Measurements from ENCODE around the gene CHPT1. TPM values are rescaled to one million over a fixed set of nuclear protein-coding genes. Genes with fewer than 3 reads are reported as not detected.

CHPT1 gene
- polyA plus RNA-seq, 1 of the 3 experiments (the other 2 are of a cell fraction) = 12.0 TPM

- TF ChIP-seq IRF3 (IDR thresholded peaks at IDR 0.05; ENCODE audit: low read depth, low read length) (no peak), POLR2AphosphoS5 (IDR thresholded peaks at IDR 0.05; ENCODE audit: low read depth, low read length) (no peak), MAX (IDR thresholded peaks at IDR 0.05; ENCODE audit: low read depth) (no peak), EZH2phosphoT487 (IDR thresholded peaks at IDR 0.05; ENCODE audit: borderline replicate concordance, low read depth) (no peak), RCOR1 (IDR thresholded peaks at IDR 0.05; ENCODE audit: low read length) (no peak), SIN3A (IDR thresholded peaks at IDR 0.05; ENCODE audit: borderline replicate concordance, low read depth, low read length) (no peak)
- TF ChIP-seq, protein P1, sequence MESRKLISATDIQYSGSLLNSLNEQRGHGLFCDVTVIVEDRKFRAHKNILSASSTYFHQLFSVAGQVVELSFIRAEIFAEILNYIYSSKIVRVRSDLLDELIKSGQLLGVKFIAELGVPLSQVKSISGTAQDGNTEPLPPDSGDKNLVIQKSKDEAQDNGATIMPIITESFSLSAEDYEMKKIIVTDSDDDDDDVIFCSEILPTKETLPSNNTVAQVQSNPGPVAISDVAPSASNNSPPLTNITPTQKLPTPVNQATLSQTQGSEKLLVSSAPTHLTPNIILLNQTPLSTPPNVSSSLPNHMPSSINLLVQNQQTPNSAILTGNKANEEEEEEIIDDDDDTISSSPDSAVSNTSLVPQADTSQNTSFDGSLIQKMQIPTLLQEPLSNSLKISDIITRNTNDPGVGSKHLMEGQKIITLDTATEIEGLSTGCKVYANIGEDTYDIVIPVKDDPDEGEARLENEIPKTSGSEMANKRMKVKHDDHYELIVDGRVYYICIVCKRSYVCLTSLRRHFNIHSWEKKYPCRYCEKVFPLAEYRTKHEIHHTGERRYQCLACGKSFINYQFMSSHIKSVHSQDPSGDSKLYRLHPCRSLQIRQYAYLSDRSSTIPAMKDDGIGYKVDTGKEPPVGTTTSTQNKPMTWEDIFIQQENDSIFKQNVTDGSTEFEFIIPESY (IDR thresholded peaks at IDR 0.05; ENCODE audit: borderline replicate concordance, low read depth) = no peak
- TF ChIP-seq, protein P2, sequence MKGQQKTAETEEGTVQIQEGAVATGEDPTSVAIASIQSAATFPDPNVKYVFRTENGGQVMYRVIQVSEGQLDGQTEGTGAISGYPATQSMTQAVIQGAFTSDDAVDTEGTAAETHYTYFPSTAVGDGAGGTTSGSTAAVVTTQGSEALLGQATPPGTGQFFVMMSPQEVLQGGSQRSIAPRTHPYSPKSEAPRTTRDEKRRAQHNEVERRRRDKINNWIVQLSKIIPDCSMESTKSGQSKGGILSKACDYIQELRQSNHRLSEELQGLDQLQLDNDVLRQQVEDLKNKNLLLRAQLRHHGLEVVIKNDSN (IDR thresholded peaks at IDR 0.05; ENCODE audit: borderline replicate concordance, low read depth) = no peak
- TF ChIP-seq, protein P3, sequence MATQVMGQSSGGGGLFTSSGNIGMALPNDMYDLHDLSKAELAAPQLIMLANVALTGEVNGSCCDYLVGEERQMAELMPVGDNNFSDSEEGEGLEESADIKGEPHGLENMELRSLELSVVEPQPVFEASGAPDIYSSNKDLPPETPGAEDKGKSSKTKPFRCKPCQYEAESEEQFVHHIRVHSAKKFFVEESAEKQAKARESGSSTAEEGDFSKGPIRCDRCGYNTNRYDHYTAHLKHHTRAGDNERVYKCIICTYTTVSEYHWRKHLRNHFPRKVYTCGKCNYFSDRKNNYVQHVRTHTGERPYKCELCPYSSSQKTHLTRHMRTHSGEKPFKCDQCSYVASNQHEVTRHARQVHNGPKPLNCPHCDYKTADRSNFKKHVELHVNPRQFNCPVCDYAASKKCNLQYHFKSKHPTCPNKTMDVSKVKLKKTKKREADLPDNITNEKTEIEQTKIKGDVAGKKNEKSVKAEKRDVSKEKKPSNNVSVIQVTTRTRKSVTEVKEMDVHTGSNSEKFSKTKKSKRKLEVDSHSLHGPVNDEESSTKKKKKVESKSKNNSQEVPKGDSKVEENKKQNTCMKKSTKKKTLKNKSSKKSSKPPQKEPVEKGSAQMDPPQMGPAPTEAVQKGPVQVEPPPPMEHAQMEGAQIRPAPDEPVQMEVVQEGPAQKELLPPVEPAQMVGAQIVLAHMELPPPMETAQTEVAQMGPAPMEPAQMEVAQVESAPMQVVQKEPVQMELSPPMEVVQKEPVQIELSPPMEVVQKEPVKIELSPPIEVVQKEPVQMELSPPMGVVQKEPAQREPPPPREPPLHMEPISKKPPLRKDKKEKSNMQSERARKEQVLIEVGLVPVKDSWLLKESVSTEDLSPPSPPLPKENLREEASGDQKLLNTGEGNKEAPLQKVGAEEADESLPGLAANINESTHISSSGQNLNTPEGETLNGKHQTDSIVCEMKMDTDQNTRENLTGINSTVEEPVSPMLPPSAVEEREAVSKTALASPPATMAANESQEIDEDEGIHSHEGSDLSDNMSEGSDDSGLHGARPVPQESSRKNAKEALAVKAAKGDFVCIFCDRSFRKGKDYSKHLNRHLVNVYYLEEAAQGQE (IDR thresholded peaks at IDR 0.05; ENCODE audit: low read depth, low read length) = no peak
- H3K9ac ChIP-seq = no peak overlapping the region
- H3K4me2 ChIP-seq = no peak overlapping the region
- no peaks in the 10 kb centered on the region for H3K27me3 ChIP-seq (ENCODE audit: insufficient read depth)
- H3K79me2 ChIP-seq (ENCODE audit: insufficient read depth) = no peaks in the 10 kb centered on the region
- no peak overlapping the region for H3K27ac ChIP-seq (ENCODE audit: low read depth in 2 of 2, low read length in 1 of 2)
- ChIA-PET CTCF (no interaction called here), POLR2A (no interaction called here)
- H4K20me1 ChIP-seq (ENCODE audit: insufficient read depth) = no peaks in the 10 kb centered on the region
- no peak overlapping the region for H3K4me3 ChIP-seq (ENCODE audit: low read depth in 2 of 2, low read length in 1 of 2)
- peaks cover 0 to 4% of the 10 kb centered on the region in 2 experiments; a peak in 1 of 4 replicates for H3K4me1 ChIP-seq (ENCODE audit: control insufficient read depth in 1 of 2, insufficient read depth in 2 of 2, low read depth in 1 of 2, low read length in 1 of 2)
- H3K36me3 ChIP-seq (replicated peaks in 1 of 2; ENCODE audit: control insufficient read depth in 1 of 2, insufficient read depth in 2 of 2, low read length in 1 of 2) = peaks cover 18 to 34% of the 10 kb centered on the region in 2 experiments
- H3K9me3 ChIP-seq = no peaks in the 10 kb centered on the region
- 86% methylated on average over 4 of the region's 4 CpGs for WGBS (ENCODE audit: low lambda C conversion rate)
- no peak for DNase-seq
- no peaks in the 10 kb centered on the region for H3K9me2 ChIP-seq
- no peaks in the 10 kb centered on the region for H3F3A ChIP-seq (replicated peaks; ENCODE audit: insufficient read depth)
- H2AFZ ChIP-seq (ENCODE audit: low read depth) = no peak overlapping the region
Measured at GRCh38 chr12:101749657-101750056, 52.2 kb downstream of the CHPT1 start.

Measured in SK-N-SH (cell line).